Tibial artery (tissue), 4 donors: ENCODE measurements around the gene CD46.
A peak's percentile ranks its signal among the peaks of the same experiment; 100 is the strongest.

Source experiments
- DNase-seq, 2 donors: peaks; one replicate each; pipeline ENCODE4 v3.0.0-alpha.2; 2019
- H3K27ac ChIP-seq, 2 donors: fragments of 200-600 bp; sonication (generic) in 1 of 2; 1 replicate in 1 of 2; 2 replicates in 1 of 2; pipeline ENCODE4 v1.5.1; 2018 to 2019; ENCODE audit warnings: mild to moderate bottlenecking in 1 of 2
- H3K27me3 ChIP-seq, 2 donors: fragments of 200-600 bp; sonication (generic) in 1 of 2; one replicate each; pipeline versions ENCODE4 v1.5.1 to v1.6.0; 2016 to 2019
- H3K36me3 ChIP-seq, 3 donors: fragments of 200-600 bp; sonication (generic) in 2 of 3; one replicate each; pipeline ENCODE4 v1.5.1; 2016 to 2019; ENCODE audit warnings: mild to moderate bottlenecking in 2 of 3
- H3K4me1 ChIP-seq, 4 donors: fragments of 200-600 bp; sonication (generic) in 2 of 4; 1 replicate in 3 of 4; 2 replicates in 1 of 4; pipeline ENCODE4 v1.5.1; 2016 to 2019
- H3K4me3 ChIP-seq, 2 donors: fragments of 200-600 bp; sonication (generic) in 1 of 2; 1 replicate in 1 of 2; 2 replicates in 1 of 2; pipeline ENCODE4 v1.5.1; 2018 to 2019; ENCODE audit warnings: mild to moderate bottlenecking in 2 of 2
- H3K9me3 ChIP-seq, 3 donors: fragments of 200-600 bp; sonication (generic) in 1 of 3; one replicate each; pipeline ENCODE4 v1.5.1; 2016 to 2019
- CTCF ChIP-seq, 2 experiments: fragments of 200-600 bp in 1 of 2; fragments of 450-650 bp in 1 of 2; IDR thresholded peaks; one replicate each; pipeline ENCODE4 v1.5.1; 2017 to 2019; ENCODE audit warnings: antibody characterized with exemption in 2 of 2, mild to moderate bottlenecking in 1 of 2, moderate library complexity in 1 of 2
- intact Hi-C: fragments of 100-400 bp; cut with DNase I; formaldehyde crosslinking; loops from one replicate; pipeline ENCODE4 v1.15.0; 2023; ENCODE audit warnings: low total_unique reads

Gene CD46

GRCh38 chr1:207830788-207831187 is 78.9 kb downstream of the CD46 start:
- H3K4me3 ChIP-seq = no peak overlapping the region
- DNase-seq = peak in 1 of 2 donors; percentile 65
- no peaks in the 10 kb centered on the region for H3K9me3 ChIP-seq
- no peaks in the 10 kb centered on the region for H3K27me3 ChIP-seq
- no peaks in the 10 kb centered on the region for H3K36me3 ChIP-seq
- intact Hi-C loops = no loop called here
- TF ChIP-seq CTCF (IDR thresholded peaks at IDR 0.05) = no peak
- H3K27ac ChIP-seq = peak overlapping the region; percentile 62 to 74
- peaks cover 0 to 78% (median 51%) of the 10 kb centered on the region in 4 donors for H3K4me1 ChIP-seq

- Histone ChIP-seq H3K9me3 (no peaks in the 10 kb centered on the region), H3K27me3 (no peaks in the 10 kb centered on the region), H3K4me3 (no peak overlapping the region), H3K4me1 (peaks cover 0 to 78% (median 47%) of the 10 kb centered on the region in 4 donors), H3K27ac (peak overlapping the region; percentile 62 to 74), H3K36me3 (no peaks in the 10 kb centered on the region)
- DNase-seq = peak; percentile 72 to 91
- no peak for TF ChIP-seq CTCF (IDR thresholded peaks at IDR 0.05)
- intact Hi-C loops = no loop called here
These were observed 79.9 kb downstream of the CD46 start for GRCh38 chr1:207831517-207832327.

- DNase-seq = peak in 1 of 2 donors; percentile 58
- H3K27me3 ChIP-seq = no peaks in the 10 kb centered on the region
- TF ChIP-seq CTCF (IDR thresholded peaks at IDR 0.05) = no peak
- H3K4me3 ChIP-seq = no peak overlapping the region
- H3K36me3 ChIP-seq = no peaks in the 10 kb centered on the region
- intact Hi-C loops = no loop called here
- H3K9me3 ChIP-seq = no peaks in the 10 kb centered on the region
- H3K4me1 ChIP-seq = peaks cover 0 to 78% (median 46%) of the 10 kb centered on the region in 4 donors
- peak overlapping the region; percentile 62 to 74 for H3K27ac ChIP-seq
These were observed 80.9 kb downstream of the CD46 start for GRCh38 chr1:207832796-207833195.

GRCh38 chr1:207833381-207833780 is 81.5 kb downstream of the CD46 start:
- DNase-seq = peak in 1 of 2 donors; percentile 48
- H3K9me3 ChIP-seq = no peaks in the 10 kb centered on the region
- no peaks in the 10 kb centered on the region for H3K27me3 ChIP-seq
- H3K4me1 ChIP-seq = peaks cover 0 to 78% (median 46%) of the 10 kb centered on the region in 4 donors
- H3K27ac ChIP-seq = peak overlapping the region; percentile 62 to 74
- TF ChIP-seq CTCF (IDR thresholded peaks at IDR 0.05) = no peak
- no peak overlapping the region for H3K4me3 ChIP-seq
- intact Hi-C loops = no loop called here
- H3K36me3 ChIP-seq = no peaks in the 10 kb centered on the region

- Histone ChIP-seq H3K9me3 (no peaks in the 10 kb centered on the region), H3K27me3 (no peaks in the 10 kb centered on the region), H3K36me3 (no peaks in the 10 kb centered on the region), H3K27ac (peak overlapping the region; percentile 62 to 74), H3K4me1 (peaks cover 0 to 78% (median 49%) of the 10 kb centered on the region in 4 donors), H3K4me3 (no peak overlapping the region)
- no peak for TF ChIP-seq CTCF (IDR thresholded peaks at IDR 0.05)
- peak in 1 of 2 donors; percentile 52 for DNase-seq
- intact Hi-C loops = no loop called here
These were observed 82.3 kb downstream of the CD46 start for GRCh38 chr1:207833956-207834660.
